ENCODE data around the gene ZNF827. TPM values are rescaled to one million over a fixed set of nuclear protein-coding genes. Genes with fewer than 3 reads are reported as not detected.

ZNF827 gene
- total and polyA plus RNA-seq, 2 of the 8 experiments (the other 6 are each of a cell fraction or from before 2014, with no cell fraction given), result 25.3 to 26.2 TPM

GRCh38 chr4:145960012-145960411 is 21.4 kb upstream of the ZNF827 start:
- Histone ChIP-seq H4K20me1 (replicated peaks in 1 of 2; ENCODE audit: control insufficient read depth in 1 of 2, insufficient read depth in 2 of 2, low read length in 2 of 2) (no peaks in the 10 kb centered on the region), H3K4me2 (ENCODE audit: insufficient read depth in 1 of 2, low read depth in 2 of 2, low read length in 2 of 2) (no peak overlapping the region), H2BK15ac (ENCODE audit: low read length) (no peak overlapping the region), H3K27me3 (replicated peaks in 1 of 4; ENCODE audit: control insufficient read depth in 3 of 4, extremely low read depth in 1 of 4, insufficient read depth in 3 of 4, low read length in 3 of 4) (no peaks in the 10 kb centered on the region), H2BK5ac (ENCODE audit: low read depth, low read length) (no peak overlapping the region), H4K8ac (ENCODE audit: extremely low read depth, insufficient read depth, low read length) (no peak overlapping the region), H3K56ac (replicated peaks; ENCODE audit: insufficient read length, low read depth, low read length) (no peak overlapping the region), H3K4me3 (ENCODE audit: extremely low read depth in 1 of 4, insufficient read depth in 2 of 4, low read depth in 3 of 4, low read length in 4 of 4) (no peak overlapping the region), H4K91ac (replicated peaks; ENCODE audit: insufficient read length, low read length) (no peak overlapping the region), H3K14ac (ENCODE audit: insufficient read length) (no peak overlapping the region), H3K23me2 (ENCODE audit: low read depth, low read length) (no peaks in the 10 kb centered on the region), H2BK20ac (ENCODE audit: low read length) (no peak overlapping the region), H3K23ac (ENCODE audit: insufficient read length) (no peak overlapping the region), H4K5ac (ENCODE audit: insufficient read length, low read depth, low read length) (no peak overlapping the region), H3K27ac (ENCODE audit: low read depth, low read length) (no peak overlapping the region), H2BK12ac (ENCODE audit: low read depth, low read length) (no peak overlapping the region), H3K9ac (replicated peaks in 1 of 4; ENCODE audit: extremely low read depth in 1 of 4, low read depth in 3 of 4, low read length in 3 of 4) (no peak overlapping the region), H3K79me1 (ENCODE audit: low read depth, low read length) (no peaks in the 10 kb centered on the region), H3K36me3 (ENCODE audit: control insufficient read depth in 2 of 4, insufficient read depth in 4 of 4, low read length in 3 of 4) (no peaks in the 10 kb centered on the region), H2BK120ac (replicated peaks; ENCODE audit: low read depth, low read length) (no peak overlapping the region), H3K9me3 (ENCODE audit: insufficient read depth in 2 of 2, low read depth in 1 of 2, low read length in 1 of 2) (no peaks in the 10 kb centered on the region), H2AK5ac (ENCODE audit: low read depth, low read length) (no peak overlapping the region), H3K79me2 (ENCODE audit: control insufficient read depth in 1 of 2, insufficient read depth in 2 of 2, low read length in 2 of 2) (no peaks in the 10 kb centered on the region), H3K18ac (ENCODE audit: extremely low read depth, low read length) (no peak overlapping the region), H3K4ac (replicated peaks; ENCODE audit: insufficient read length, low read depth, low read length) (no peak overlapping the region), H2AFZ (ENCODE audit: low read length) (no peak overlapping the region), H3K4me1 (replicated peaks in 1 of 4; ENCODE audit: control insufficient read depth in 3 of 4, insufficient read depth in 4 of 4, low read length in 3 of 4) (peaks cover 0 to 4% (median 0%) of the 10 kb centered on the region in 4 experiments; a peak in 1 of 7 replicates)
- no peak for FAIRE-seq
- WGBS, 2 experiments (ENCODE audit: extremely low coverage in 1 of 2, insufficient coverage in 1 of 2, insufficient read length in 1 of 2, insufficient replicate concordance in 2 of 2, low coverage in 1 of 2, low lambda C conversion rate in 2 of 2, missing lambda C conversion rate in 1 of 2), result 85% methylated on average over 2 of the region's 2 CpGs; no CpG with 5 or more reads in 1 of the 2 experiments
- CTCF ChIA-PET (ENCODE audit: partially characterized antibody), result interaction anchor here (0.7 to 1.9 kb wide), 5 partner anchors 23 to 165 kb away, joined by 3 to 5 read pairs (median 3); no protein-coding TSS in a partner anchor
- POLR2A ChIA-PET (ENCODE audit: partially characterized antibody), result no interaction called here
- no peak for DNase-seq (ENCODE audit: low read depth in 1 of 2, low spot score in 2 of 2)
- no peak for TF ChIP-seq SP1 (IDR thresholded peaks at IDR 0.05; ENCODE audit: low read depth, low read length)
- TF ChIP-seq SIX5 (IDR thresholded peaks at IDR 0.05; ENCODE audit: low read depth, low read length), result no peak
- TF ChIP-seq, protein P1, sequence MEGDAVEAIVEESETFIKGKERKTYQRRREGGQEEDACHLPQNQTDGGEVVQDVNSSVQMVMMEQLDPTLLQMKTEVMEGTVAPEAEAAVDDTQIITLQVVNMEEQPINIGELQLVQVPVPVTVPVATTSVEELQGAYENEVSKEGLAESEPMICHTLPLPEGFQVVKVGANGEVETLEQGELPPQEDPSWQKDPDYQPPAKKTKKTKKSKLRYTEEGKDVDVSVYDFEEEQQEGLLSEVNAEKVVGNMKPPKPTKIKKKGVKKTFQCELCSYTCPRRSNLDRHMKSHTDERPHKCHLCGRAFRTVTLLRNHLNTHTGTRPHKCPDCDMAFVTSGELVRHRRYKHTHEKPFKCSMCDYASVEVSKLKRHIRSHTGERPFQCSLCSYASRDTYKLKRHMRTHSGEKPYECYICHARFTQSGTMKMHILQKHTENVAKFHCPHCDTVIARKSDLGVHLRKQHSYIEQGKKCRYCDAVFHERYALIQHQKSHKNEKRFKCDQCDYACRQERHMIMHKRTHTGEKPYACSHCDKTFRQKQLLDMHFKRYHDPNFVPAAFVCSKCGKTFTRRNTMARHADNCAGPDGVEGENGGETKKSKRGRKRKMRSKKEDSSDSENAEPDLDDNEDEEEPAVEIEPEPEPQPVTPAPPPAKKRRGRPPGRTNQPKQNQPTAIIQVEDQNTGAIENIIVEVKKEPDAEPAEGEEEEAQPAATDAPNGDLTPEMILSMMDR (IDR thresholded peaks at IDR 0.05; ENCODE audit: control extremely low read depth in 1 of 3, insufficient read depth in 1 of 3, low read depth in 1 of 3, low read length in 3 of 3), result no peak
- no peak for TF ChIP-seq YY1 (IDR thresholded peaks at IDR 0.05; ENCODE audit: low read depth, low read length)
- no peak for TF ChIP-seq TAF7 (optimal IDR thresholded peaks at IDR 0.05; ENCODE audit: borderline replicate concordance, low read depth, low read length)
- TF ChIP-seq EP300 (IDR thresholded peaks at IDR 0.05; ENCODE audit: borderline replicate concordance in 1 of 2, low read depth in 2 of 2, low read length in 2 of 2), result no peak
- no peak for TF ChIP-seq SUZ12 (IDR thresholded peaks at IDR 0.05; ENCODE audit: low read length)
- no peak for TF ChIP-seq EZH2 (IDR thresholded peaks at IDR 0.05; ENCODE audit: low read depth, low read length, severe bottlenecking)
- no peak for TF ChIP-seq POLR2A (IDR thresholded peaks at IDR 0.05; ENCODE audit: control extremely low read depth in 1 of 2, low read depth in 2 of 2, low read length in 2 of 2)
- TF ChIP-seq RFX5 (IDR thresholded peaks at IDR 0.05; ENCODE audit: borderline replicate concordance, low read depth, low read length), result no peak
- TF ChIP-seq NRF1 (IDR thresholded peaks at IDR 0.05; ENCODE audit: low read depth, low read length), result no peak
- TF ChIP-seq POLR2AphosphoS5 (IDR thresholded peaks at IDR 0.05; ENCODE audit: low read depth, low read length), result no peak
- no peak for TF ChIP-seq PHF8 (conservative IDR thresholded peaks at IDR 0.05; ENCODE audit: low read depth, low read length)

Measured in H1 (cell line).